GM18498 (cell line): ENCODE measurements around the gene LIN54.
A peak's percentile ranks its signal among the peaks of the same experiment; 100 is the strongest.
"Not testable (repeated sequence)": the region's sequence is repeated elsewhere in the genome, so short reads cannot be mapped to it uniquely, and the experiment has no call there.

Experiments
- ATAC-seq: cut with Tn5 transposase; IDR thresholded peaks from one replicate; pipeline ENCODE4 v1.9.1; 2021; ENCODE audit warnings: mild to moderate bottlenecking, moderate library complexity; ENCODE audit not compliant: unreplicated experiment

LIN54 gene

GRCh38 chr4:83010522-83011318, at the start of gene LIN54:
Gene LIN54 (minus strand): TSS chr4:83010823. CDS start chr4:82984844, 25,979 bp downstream.
- ATAC-seq = peak; percentile 53

- no peak for ATAC-seq
Measured at GRCh38 chr4:83054928-83055327, 44.3 kb upstream of the LIN54 start.

- not testable (repeated sequence) for ATAC-seq
Measured at GRCh38 chr4:83048781-83049180, 38.2 kb upstream of the LIN54 start.

- ATAC-seq = no peak
Measured at GRCh38 chr4:83046693-83047473, 36.3 kb upstream of the LIN54 start.

GRCh38 chr4:83043801-83044407, 33.3 kb upstream of the LIN54 start:
- no peak for ATAC-seq

- not testable (repeated sequence) for ATAC-seq
Measured at GRCh38 chr4:83043157-83043556, 32.5 kb upstream of the LIN54 start.

- no peak for ATAC-seq
Measured at GRCh38 chr4:83040269-83040668, 29.6 kb upstream of the LIN54 start.

- ATAC-seq = no peak
Measured at GRCh38 chr4:83036991-83037665, 26.5 kb upstream of the LIN54 start.

- peak; percentile 99 for ATAC-seq
Measured at GRCh38 chr4:83034630-83035494, 24.2 kb upstream of the LIN54 start, which contains the start of gene COPS4. Gene COPS4 (plus strand): TSS chr4:83035183. CDS start chr4:83035225, 42 bp downstream.

GRCh38 chr4:83029688-83030087, 19.1 kb upstream of the LIN54 start:
- ATAC-seq = no peak

GRCh38 chr4:83028976-83029375, 18.4 kb upstream of the LIN54 start:
- no peak for ATAC-seq

- ATAC-seq = no peak
Measured at GRCh38 chr4:83025563-83025962, 14.9 kb upstream of the LIN54 start.

GRCh38 chr4:83024233-83024632, 13.6 kb upstream of the LIN54 start:
- no peak for ATAC-seq

- ATAC-seq = not testable (repeated sequence)
Measured at GRCh38 chr4:83023599-83023998, 13.0 kb upstream of the LIN54 start.

- ATAC-seq = no peak
Measured at GRCh38 chr4:83022724-83023450, 12.3 kb upstream of the LIN54 start.

- peak; percentile 57 for ATAC-seq
Measured at GRCh38 chr4:83019794-83020494, 9.3 kb upstream of the LIN54 start.

- ATAC-seq = no peak
Measured at GRCh38 chr4:83013902-83014301, 3.3 kb upstream of the LIN54 start.

GRCh38 chr4:83013420-83013867, 2.8 kb upstream of the LIN54 start:
- ATAC-seq = no peak
